B cell (primary cell): ENCODE data around the gene CNGA2.

Experiments
- EZH2 ChIP-seq: IDR thresholded peaks from 2 replicates; pipeline ENCODE4 v1.6.1; 2012; ENCODE audit warnings: borderline replicate concordance, low read depth, mild to moderate bottlenecking, moderate library complexity, low read length; ENCODE audit not compliant: insufficient read depth, poor library complexity, severe bottlenecking
- TF ChIP-seq, protein P1 (sequence below): fragments of 200-600 bp; IDR thresholded peaks from one replicate; pipeline ENCODE4 v1.8.0; 2022; ENCODE audit warnings: antibody characterized with exemption, mild to moderate bottlenecking

DNA sequence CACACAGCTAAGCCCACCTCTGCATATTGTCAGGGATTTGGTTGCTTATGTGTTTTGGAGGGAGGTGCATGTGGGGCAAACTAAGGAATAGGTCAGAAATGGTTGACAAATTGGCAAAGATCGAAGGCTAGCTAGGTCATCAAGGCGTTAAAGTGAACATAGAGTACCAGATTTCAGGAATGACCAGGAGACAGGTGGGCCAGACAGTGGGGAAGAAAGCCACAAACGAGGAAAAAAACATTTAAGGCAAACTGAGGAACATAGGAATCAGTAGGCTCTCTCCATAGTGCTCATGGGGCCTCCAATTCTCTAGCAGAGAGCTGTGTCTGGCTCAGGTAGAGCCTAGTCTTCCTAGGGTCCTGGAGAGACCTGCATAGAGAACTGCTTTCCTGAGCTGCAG, 57.4 kb downstream of the CNGA2 start:
- TF ChIP-seq, protein P1, sequence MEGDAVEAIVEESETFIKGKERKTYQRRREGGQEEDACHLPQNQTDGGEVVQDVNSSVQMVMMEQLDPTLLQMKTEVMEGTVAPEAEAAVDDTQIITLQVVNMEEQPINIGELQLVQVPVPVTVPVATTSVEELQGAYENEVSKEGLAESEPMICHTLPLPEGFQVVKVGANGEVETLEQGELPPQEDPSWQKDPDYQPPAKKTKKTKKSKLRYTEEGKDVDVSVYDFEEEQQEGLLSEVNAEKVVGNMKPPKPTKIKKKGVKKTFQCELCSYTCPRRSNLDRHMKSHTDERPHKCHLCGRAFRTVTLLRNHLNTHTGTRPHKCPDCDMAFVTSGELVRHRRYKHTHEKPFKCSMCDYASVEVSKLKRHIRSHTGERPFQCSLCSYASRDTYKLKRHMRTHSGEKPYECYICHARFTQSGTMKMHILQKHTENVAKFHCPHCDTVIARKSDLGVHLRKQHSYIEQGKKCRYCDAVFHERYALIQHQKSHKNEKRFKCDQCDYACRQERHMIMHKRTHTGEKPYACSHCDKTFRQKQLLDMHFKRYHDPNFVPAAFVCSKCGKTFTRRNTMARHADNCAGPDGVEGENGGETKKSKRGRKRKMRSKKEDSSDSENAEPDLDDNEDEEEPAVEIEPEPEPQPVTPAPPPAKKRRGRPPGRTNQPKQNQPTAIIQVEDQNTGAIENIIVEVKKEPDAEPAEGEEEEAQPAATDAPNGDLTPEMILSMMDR = no peak
- TF ChIP-seq EZH2 = no peak
